Astrocyte (in vitro differentiated cells and primary cell): Measurements from ENCODE around the gene P2RX1. TPM values are rescaled to one million over a fixed set of nuclear protein-coding genes. Genes with fewer than 3 reads are reported as not detected.

ENCODE experiments used
- DNase-seq: peaks from one replicate; pipeline ENCODE4 v3.0.0-alpha.2; 2010; ENCODE audit warnings: low read depth
- FAIRE-seq: peaks from 2 replicates; lab custom pipeline; 2011; peaks lifted over from hg19 to GRCh38; lab: Jason Lieb, UNC
- H2AFZ ChIP-seq: 2 replicates; pipeline ENCODE4 v1.6.0; 2012; ENCODE audit warnings: low read depth, low read length, inconsistent platforms
- H3K27ac ChIP-seq: 2 replicates; pipeline ENCODE4 v1.5.1; 2011; ENCODE audit warnings: low read depth, low read length, inconsistent platforms
- H3K27me3 ChIP-seq: 2 replicates; pipeline ENCODE4 v1.6.0; 2011; ENCODE audit warnings: low read length, inconsistent platforms; ENCODE audit not compliant: insufficient read depth
- H3K36me3 ChIP-seq: 2 replicates; pipeline ENCODE4 v1.5.1; 2011; ENCODE audit warnings: low read length, inconsistent platforms; ENCODE audit not compliant: insufficient read depth
- H3K4me1 ChIP-seq: 2 replicates; pipeline ENCODE4 v1.5.1; 2011; ENCODE audit warnings: low read length, inconsistent platforms; ENCODE audit not compliant: insufficient read depth
- H3K4me2 ChIP-seq: 2 replicates; pipeline ENCODE4 v1.6.0; 2012; ENCODE audit warnings: low read length, inconsistent platforms
- H3K4me3 ChIP-seq: 2 replicates; pipeline ENCODE4 v1.5.1; 2011; ENCODE audit warnings: low read depth, mild to moderate bottlenecking, low read length, inconsistent platforms; ENCODE audit not compliant: insufficient read depth
- H3K79me2 ChIP-seq: 2 replicates; pipeline ENCODE4 v1.6.0; 2012; ENCODE audit warnings: mild to moderate bottlenecking, low read length, inconsistent platforms; ENCODE audit not compliant: insufficient read depth
- H3K9ac ChIP-seq: 2 replicates; pipeline ENCODE4 v1.6.0; 2012; ENCODE audit warnings: mild to moderate bottlenecking, low read length, inconsistent platforms
- H3K9me3 ChIP-seq: 2 replicates; pipeline ENCODE4 v1.5.1; 2012; ENCODE audit warnings: low read depth, mild to moderate bottlenecking, low read length, inconsistent platforms; ENCODE audit not compliant: insufficient read depth
- H4K20me1 ChIP-seq: 2 replicates; pipeline ENCODE4 v1.6.0; 2012; ENCODE audit warnings: low read length, inconsistent platforms; ENCODE audit not compliant: insufficient read depth
- H3K27ac Mint-ChIP-seq: one replicate; pipeline ENCODE4 v1.8.0; 2021; ENCODE audit warnings: mild to moderate bottlenecking, mixed read lengths; ENCODE audit not compliant: unreplicated experiment
- H3K27me3 Mint-ChIP-seq: one replicate; pipeline ENCODE4 v1.8.0; 2021; ENCODE audit warnings: low read depth, mixed read lengths; ENCODE audit not compliant: unreplicated experiment
- H3K36me3 Mint-ChIP-seq: one replicate; pipeline ENCODE4 v1.8.0; 2021; ENCODE audit warnings: low read depth, mixed read lengths; ENCODE audit not compliant: unreplicated experiment
- H3K4me1 Mint-ChIP-seq: one replicate; pipeline ENCODE4 v1.8.0; 2021; ENCODE audit warnings: low read depth, mixed read lengths; ENCODE audit not compliant: unreplicated experiment
- H3K4me3 Mint-ChIP-seq: one replicate; pipeline ENCODE4 v1.8.0; 2021; ENCODE audit warnings: mild to moderate bottlenecking, moderate library complexity, mixed read lengths; ENCODE audit not compliant: unreplicated experiment
- H3K9me3 Mint-ChIP-seq: one replicate; pipeline ENCODE4 v1.8.0; 2021; ENCODE audit warnings: mild to moderate bottlenecking, mixed read lengths; ENCODE audit not compliant: unreplicated experiment
- CTCF ChIP-seq: IDR thresholded peaks from 2 replicates; pipeline ENCODE4 v1.5.1; 2011; ENCODE audit warnings: low read depth, mild to moderate bottlenecking, inconsistent platforms, low read length, moderate library complexity; ENCODE audit not compliant: insufficient read depth
- EZH2 ChIP-seq: IDR thresholded peaks from 2 replicates; pipeline ENCODE4 v1.6.1; 2012; ENCODE audit warnings: mild to moderate bottlenecking, low read length, inconsistent platforms; ENCODE audit not compliant: insufficient read depth
- total RNA-seq: library from RNA; stranded (reverse); gene quantifications from 2 replicates; pipeline ENCODE4 v1.2.1, GENCODE V29; 2021

Gene P2RX1
- total RNA-seq, 1 donor from 2014 or later: not detected

- no peak for FAIRE-seq
- no peak overlapping the region for H2AFZ ChIP-seq
- Mint-ChIP-seq H3K4me3 (no peak overlapping the region), H3K27me3 (peaks cover 5% of the 10 kb centered on the region), H3K36me3 (peaks cover 9% of the 10 kb centered on the region), H3K4me1 (peaks cover 5% of the 10 kb centered on the region), H3K27ac (no peak overlapping the region), H3K9me3 (no peaks in the 10 kb centered on the region)
- no peak overlapping the region for H3K4me3 ChIP-seq
- peaks cover 3% of the 10 kb centered on the region for H3K36me3 ChIP-seq
- H3K27ac ChIP-seq: no peak overlapping the region
- H3K79me2 ChIP-seq: no peaks in the 10 kb centered on the region
- no peak overlapping the region for H3K4me2 ChIP-seq
- H3K9ac ChIP-seq: no peak overlapping the region
- no peak for TF ChIP-seq EZH2
- no peak for TF ChIP-seq CTCF
- H4K20me1 ChIP-seq: no peaks in the 10 kb centered on the region
- peaks cover 10% of the 10 kb centered on the region for H3K4me1 ChIP-seq
- no peaks in the 10 kb centered on the region for H3K9me3 ChIP-seq
- H3K27me3 ChIP-seq: no peaks in the 10 kb centered on the region
- DNase-seq: no peak
Measured at GRCh38 chr17:3867606-3868005, 48.7 kb downstream of the P2RX1 start.

GRCh38 chr17:3867106-3867505 lies 49.2 kb downstream of the P2RX1 start:
- Histone ChIP-seq H2AFZ (no peak overlapping the region), H3K79me2 (no peaks in the 10 kb centered on the region), H3K4me3 (no peak overlapping the region), H3K9me3 (no peaks in the 10 kb centered on the region), H3K27me3 (no peaks in the 10 kb centered on the region), H4K20me1 (no peaks in the 10 kb centered on the region), H3K27ac (no peak overlapping the region), H3K36me3 (peaks cover 2% of the 10 kb centered on the region), H3K4me1 (peaks cover 10% of the 10 kb centered on the region), H3K4me2 (no peak overlapping the region), H3K9ac (no peak overlapping the region)
- Mint-ChIP-seq H3K4me3 (no peak overlapping the region), H3K9me3 (no peaks in the 10 kb centered on the region), H3K27me3 (peaks cover 5% of the 10 kb centered on the region), H3K36me3 (peaks cover 9% of the 10 kb centered on the region), H3K4me1 (peaks cover 5% of the 10 kb centered on the region), H3K27ac (no peak overlapping the region)
- no peak for FAIRE-seq
- no peak for DNase-seq
- TF ChIP-seq EZH2 (no peak), CTCF (no peak)

GRCh38 chr17:3866276-3866675 lies 50.0 kb downstream of the P2RX1 start:
- no peaks in the 10 kb centered on the region for H4K20me1 ChIP-seq
- H3K9me3 ChIP-seq: no peaks in the 10 kb centered on the region
- H3K27me3 Mint-ChIP-seq: peaks cover 5% of the 10 kb centered on the region
- H3K4me1 ChIP-seq: peaks cover 10% of the 10 kb centered on the region
- no peak overlapping the region for H3K27ac Mint-ChIP-seq
- FAIRE-seq (no peak), DNase-seq (no peak)
- H3K4me3 Mint-ChIP-seq: no peak overlapping the region
- no peak overlapping the region for H3K27ac ChIP-seq
- H3K9ac ChIP-seq: no peak overlapping the region
- H3K36me3 Mint-ChIP-seq: peaks cover 10% of the 10 kb centered on the region
- peaks cover under 1% of the 10 kb centered on the region for H3K36me3 ChIP-seq
- peaks cover 5% of the 10 kb centered on the region for H3K4me1 Mint-ChIP-seq
- no peak overlapping the region for H3K4me3 ChIP-seq
- no peak overlapping the region for H3K4me2 ChIP-seq
- no peaks in the 10 kb centered on the region for H3K9me3 Mint-ChIP-seq
- TF ChIP-seq CTCF: no peak
- H2AFZ ChIP-seq: no peak overlapping the region
- no peaks in the 10 kb centered on the region for H3K27me3 ChIP-seq
- H3K79me2 ChIP-seq: no peaks in the 10 kb centered on the region
